ENCODE data around the gene SPDYE2.
"Not testable (repeated sequence)": the region's sequence is repeated elsewhere in the genome, so short reads cannot be mapped to it uniquely, and the experiment has no call there.

DNA sequence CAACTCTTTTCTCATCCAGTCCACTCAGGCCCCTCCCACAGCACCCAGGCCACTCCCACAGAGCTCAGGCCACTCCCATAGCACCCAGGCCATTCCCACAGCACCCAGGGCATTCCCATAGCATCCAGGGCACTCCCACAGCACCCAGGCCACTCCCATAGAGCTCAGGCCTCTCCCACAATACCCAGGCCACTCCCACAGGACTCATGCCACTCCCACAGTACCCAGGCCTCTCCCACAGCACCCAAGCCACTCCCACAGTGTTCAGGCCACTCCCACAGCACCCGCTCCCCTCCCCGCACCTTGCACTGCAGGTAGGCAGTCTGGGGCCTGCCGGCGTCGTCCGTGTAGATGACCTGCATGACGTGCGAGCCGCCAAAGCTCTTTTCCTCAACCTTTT, 38.8 kb downstream of the SPDYE2 start:
- TF ChIP-seq, protein P1, sequence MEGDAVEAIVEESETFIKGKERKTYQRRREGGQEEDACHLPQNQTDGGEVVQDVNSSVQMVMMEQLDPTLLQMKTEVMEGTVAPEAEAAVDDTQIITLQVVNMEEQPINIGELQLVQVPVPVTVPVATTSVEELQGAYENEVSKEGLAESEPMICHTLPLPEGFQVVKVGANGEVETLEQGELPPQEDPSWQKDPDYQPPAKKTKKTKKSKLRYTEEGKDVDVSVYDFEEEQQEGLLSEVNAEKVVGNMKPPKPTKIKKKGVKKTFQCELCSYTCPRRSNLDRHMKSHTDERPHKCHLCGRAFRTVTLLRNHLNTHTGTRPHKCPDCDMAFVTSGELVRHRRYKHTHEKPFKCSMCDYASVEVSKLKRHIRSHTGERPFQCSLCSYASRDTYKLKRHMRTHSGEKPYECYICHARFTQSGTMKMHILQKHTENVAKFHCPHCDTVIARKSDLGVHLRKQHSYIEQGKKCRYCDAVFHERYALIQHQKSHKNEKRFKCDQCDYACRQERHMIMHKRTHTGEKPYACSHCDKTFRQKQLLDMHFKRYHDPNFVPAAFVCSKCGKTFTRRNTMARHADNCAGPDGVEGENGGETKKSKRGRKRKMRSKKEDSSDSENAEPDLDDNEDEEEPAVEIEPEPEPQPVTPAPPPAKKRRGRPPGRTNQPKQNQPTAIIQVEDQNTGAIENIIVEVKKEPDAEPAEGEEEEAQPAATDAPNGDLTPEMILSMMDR (IDR thresholded peaks at IDR 0.05): not testable (repeated sequence)
- TF ChIP-seq POLR2A (IDR thresholded peaks at IDR 0.05): not testable (repeated sequence)
